Measurements from ENCODE around the gene PAX9. TPM values are rescaled to one million over a fixed set of nuclear protein-coding genes. Genes with fewer than 3 reads are reported as not detected.

The PAX9 gene
- total RNA-seq, 4 donors from 2014 or later: 0.81 to 5.4 (median 1.3) TPM

- no peak overlapping the region for H3K27ac ChIP-seq
- ATAC-seq: no peak
- H3K4me1 ChIP-seq: peaks cover 0 to 46% (median 17%) of the 10 kb centered on the region in 3 donors
- peaks cover 100% of the 10 kb centered on the region for H3K27me3 ChIP-seq
- TF ChIP-seq EP300 (IDR thresholded peaks at IDR 0.05): no peak
- no peak for TF ChIP-seq CTCF (IDR thresholded peaks at IDR 0.05)
- no peak for TF ChIP-seq POLR2AphosphoS5 (IDR thresholded peaks at IDR 0.05)
- TF ChIP-seq POLR2A (IDR thresholded peaks at IDR 0.05): no peak
- WGBS, 2 donors (ENCODE audit: low coverage in 1 of 2): 0 to 19% methylated on average over 2 to 5 of the region's 68 CpGs
- peak overlapping the region in 1 of 2 donors; percentile 20 for H3K4me3 ChIP-seq
- H3K9me3 ChIP-seq: no peaks in the 10 kb centered on the region
- H3K36me3 ChIP-seq: no peaks in the 10 kb centered on the region
Measured at GRCh38 chr14:36666416-36667206, 5.0 kb downstream of the PAX9 start.

- WGBS, 2 donors (ENCODE audit: low coverage in 1 of 2): 14 to 33% methylated on average over 4 of the region's 4 CpGs
Measured at GRCh38 chr14:36667679-36668078, 6.0 kb downstream of the PAX9 start.

GRCh38 chr14:36671149-36671548 is 9.5 kb downstream of the PAX9 start:
- Histone ChIP-seq H3K9me3 (no peaks in the 10 kb centered on the region), H3K36me3 (no peaks in the 10 kb centered on the region), H3K4me3 (no peak overlapping the region), H3K27ac (no peak overlapping the region), H3K27me3 (peaks cover 100% of the 10 kb centered on the region), H3K4me1 (peaks cover 0 to 10% (median 0%) of the 10 kb centered on the region in 3 donors)
- no peak for ATAC-seq
- WGBS, 2 donors (ENCODE audit: low coverage in 1 of 2): 42 to 55% methylated on average over 3 of the region's 3 CpGs
- TF ChIP-seq EP300 (IDR thresholded peaks at IDR 0.05) (no peak), POLR2A (IDR thresholded peaks at IDR 0.05) (no peak), POLR2AphosphoS5 (IDR thresholded peaks at IDR 0.05) (no peak), CTCF (IDR thresholded peaks at IDR 0.05) (no peak)

More at GRCh38 chr14:36667679-36668078, 6.0 kb downstream of the PAX9 start:
- Histone ChIP-seq H3K36me3 (no peaks in the 10 kb centered on the region), H3K4me1 (peaks cover 0 to 36% (median 7%) of the 10 kb centered on the region in 3 donors), H3K27ac (no peak overlapping the region), H3K4me3 (no peak overlapping the region), H3K9me3 (no peaks in the 10 kb centered on the region), H3K27me3 (peaks cover 100% of the 10 kb centered on the region)
- TF ChIP-seq CTCF (IDR thresholded peaks at IDR 0.05): no peak
- no peak for TF ChIP-seq POLR2A (IDR thresholded peaks at IDR 0.05)
- no peak for TF ChIP-seq EP300 (IDR thresholded peaks at IDR 0.05)
- TF ChIP-seq POLR2AphosphoS5 (IDR thresholded peaks at IDR 0.05): no peak
- no peak for ATAC-seq

- Histone ChIP-seq H3K36me3 (no peaks in the 10 kb centered on the region), H3K27me3 (peaks cover 93% of the 10 kb centered on the region), H3K9me3 (no peaks in the 10 kb centered on the region), H3K4me3 (no peak overlapping the region), H3K4me1 (peaks cover 0 to under 1% (median 0%) of the 10 kb centered on the region in 3 donors), H3K27ac (no peak overlapping the region)
- TF ChIP-seq POLR2AphosphoS5 (IDR thresholded peaks at IDR 0.05): no peak
- no peak for TF ChIP-seq POLR2A (IDR thresholded peaks at IDR 0.05)
- no peak for TF ChIP-seq EP300 (IDR thresholded peaks at IDR 0.05)
- TF ChIP-seq CTCF (IDR thresholded peaks at IDR 0.05): no peak
- no peak for ATAC-seq
- 62 to 81% methylated on average over 4 of the region's 4 CpGs for WGBS, 2 donors (ENCODE audit: low coverage in 1 of 2)
Measured at GRCh38 chr14:36672095-36672494, 10.4 kb downstream of the PAX9 start.

GRCh38 chr14:36674659-36675058 is 13.0 kb downstream of the PAX9 start:
- no peak overlapping the region for H3K27ac ChIP-seq
- TF ChIP-seq POLR2A (IDR thresholded peaks at IDR 0.05): no peak
- no peak for TF ChIP-seq EP300 (IDR thresholded peaks at IDR 0.05)
- TF ChIP-seq CTCF (IDR thresholded peaks at IDR 0.05): no peak
- no peak for TF ChIP-seq POLR2AphosphoS5 (IDR thresholded peaks at IDR 0.05)
- 76 to 82% methylated on average over 3 of the region's 3 CpGs for WGBS, 2 donors (ENCODE audit: low coverage in 1 of 2)
- H3K27me3 ChIP-seq: peaks cover 67% of the 10 kb centered on the region
- H3K36me3 ChIP-seq: no peaks in the 10 kb centered on the region
- no peaks in the 10 kb centered on the region for H3K4me1 ChIP-seq
- ATAC-seq: no peak
- no peaks in the 10 kb centered on the region for H3K9me3 ChIP-seq
- H3K4me3 ChIP-seq: no peak overlapping the region
